T-helper 1 cell treated with Interleukin-12 subunit alpha and Interleukin-12 subunit beta and Interleukin-4 antibody, amounts not matched to agents 30 ng/mL and 1 ng/mL, for 36 hours (primary cell): ENCODE data around the gene CCDC7. TPM values are rescaled to one million over a fixed set of nuclear protein-coding genes. Genes with fewer than 3 reads are reported as not detected.
"Not testable (repeated sequence)": the region's sequence is repeated elsewhere in the genome, so short reads cannot be mapped to it uniquely, and the experiment has no call there.

Experiments
- intact Hi-C: fragments of 100-400 bp; cut with micrococcal nuclease; formaldehyde crosslinking; loops from one replicate; pipeline ENCODE4 v1.15.1; 2024
- total RNA-seq: library from RNA; stranded (reverse); gene quantifications from 2 replicates; pipeline ENCODE4 v1.2.3, GENCODE V29; 2022

The CCDC7 gene
- total RNA-seq, 1 donor from 2014 or later = 12.9 TPM

DNA sequence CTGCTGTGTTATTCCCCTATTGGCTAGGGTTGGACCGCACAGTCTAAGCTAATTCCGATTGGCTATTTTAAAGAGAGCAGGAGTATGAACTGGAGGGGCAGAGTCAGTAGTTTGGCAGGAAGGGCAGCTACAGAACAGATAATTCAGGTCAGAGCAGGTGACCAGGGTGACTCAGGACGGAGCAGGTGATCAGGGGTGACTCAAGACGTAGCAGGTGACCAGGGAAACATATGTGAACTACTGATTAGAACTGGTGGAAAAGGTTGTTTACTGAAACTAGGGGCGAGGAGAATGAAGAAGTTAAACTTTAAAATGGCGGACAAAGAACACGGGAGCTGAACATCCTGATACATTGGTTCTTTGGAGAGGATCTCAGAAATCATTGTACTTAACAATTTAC, 102.3 kb downstream of the CCDC7 start:
- intact Hi-C loops = no loop called here

GRCh38 chr10:32556783-32557395, 110.9 kb downstream of the CCDC7 start:
- intact Hi-C loops = no loop called here

GRCh38 chr10:32562695-32563094, 116.8 kb downstream of the CCDC7 start:
- intact Hi-C loops = not testable (repeated sequence)

DNA sequence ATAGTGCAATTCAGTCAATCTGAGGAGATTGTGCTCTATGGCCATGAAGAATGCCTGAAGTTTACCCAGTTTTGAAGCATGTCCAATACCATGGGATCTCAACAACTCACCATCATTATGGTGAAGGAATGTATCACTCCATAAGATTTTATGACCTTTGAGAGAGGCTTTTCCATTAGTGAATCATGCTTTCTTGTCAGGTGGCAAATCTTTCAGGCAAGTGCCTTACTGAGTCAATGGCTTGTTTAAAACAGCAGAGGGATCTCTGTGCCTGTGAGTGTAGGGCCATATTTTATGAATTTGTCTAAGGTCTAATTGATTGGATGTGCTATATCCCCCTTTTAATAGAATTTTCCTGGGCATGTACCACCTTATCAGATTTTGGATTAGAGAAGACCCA, 131.5 kb downstream of the CCDC7 start:
- intact Hi-C loops = no loop called here

DNA sequence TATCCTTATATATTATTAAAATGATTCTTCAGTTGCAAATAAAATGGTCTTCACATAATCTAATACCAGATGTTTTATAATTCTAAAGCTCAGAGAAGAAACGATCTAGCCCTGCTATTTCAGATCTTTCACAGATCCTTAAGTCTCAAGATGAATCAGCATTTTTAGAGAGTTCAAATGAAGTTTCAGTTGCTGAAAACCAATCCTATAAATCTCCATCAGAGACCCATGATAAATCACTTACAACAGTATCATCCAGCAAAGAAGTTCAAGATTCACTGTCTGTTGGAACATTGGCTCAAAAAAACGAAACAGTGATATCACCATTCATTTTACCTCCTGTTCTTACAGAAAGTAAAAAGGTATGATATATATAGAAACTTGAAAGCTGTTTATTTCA, 137.0 kb downstream of the CCDC7 start:
- intact Hi-C loops = no loop called here

- intact Hi-C loops = not testable (repeated sequence)
These were observed 152.1 kb downstream of the CCDC7 start for GRCh38 chr10:32598022-32598421.

- intact Hi-C loops = no loop called here
These were observed 154.4 kb downstream of the CCDC7 start for GRCh38 chr10:32600317-32600716.

- intact Hi-C loops = not testable (repeated sequence)
These were observed 155.6 kb downstream of the CCDC7 start for GRCh38 chr10:32601562-32601961.

- intact Hi-C loops = no loop called here
These were observed 159.8 kb downstream of the CCDC7 start for GRCh38 chr10:32605787-32606186.

- intact Hi-C loops = not testable (repeated sequence)
These were observed 164.6 kb downstream of the CCDC7 start for GRCh38 chr10:32610543-32610942.

DNA sequence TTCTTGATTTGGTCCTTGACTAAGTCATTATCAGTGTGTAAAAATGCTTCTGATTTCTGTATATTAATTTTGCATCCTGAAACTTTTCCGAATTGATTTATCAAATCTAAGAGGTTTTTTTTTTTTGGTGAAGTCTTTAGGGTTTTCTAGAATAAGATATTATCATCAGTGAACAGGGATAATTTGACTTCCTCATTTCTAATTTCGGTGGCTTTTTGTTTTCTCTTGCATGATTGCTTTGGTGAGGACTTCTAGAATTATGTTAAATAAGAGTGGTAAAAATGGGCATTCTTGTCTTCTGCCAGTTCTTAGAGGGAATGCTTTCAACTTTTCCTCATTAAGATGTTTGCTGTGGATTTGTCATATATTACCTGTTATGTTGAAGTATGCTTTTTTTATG, 170.5 kb downstream of the CCDC7 start:
- intact Hi-C loops = no loop called here

GRCh38 chr10:32618482-32618881, 172.5 kb downstream of the CCDC7 start:
- intact Hi-C loops = no loop called here

GRCh38 chr10:32621969-32622368, 176.0 kb downstream of the CCDC7 start:
- intact Hi-C loops = no loop called here

GRCh38 chr10:32622409-32622808, 176.5 kb downstream of the CCDC7 start:
- intact Hi-C loops = no loop called here

- intact Hi-C loops = no loop called here
These were observed 181.2 kb downstream of the CCDC7 start for GRCh38 chr10:32627183-32627582.

GRCh38 chr10:32629910-32630309, 184.0 kb downstream of the CCDC7 start:
- intact Hi-C loops = no loop called here

DNA sequence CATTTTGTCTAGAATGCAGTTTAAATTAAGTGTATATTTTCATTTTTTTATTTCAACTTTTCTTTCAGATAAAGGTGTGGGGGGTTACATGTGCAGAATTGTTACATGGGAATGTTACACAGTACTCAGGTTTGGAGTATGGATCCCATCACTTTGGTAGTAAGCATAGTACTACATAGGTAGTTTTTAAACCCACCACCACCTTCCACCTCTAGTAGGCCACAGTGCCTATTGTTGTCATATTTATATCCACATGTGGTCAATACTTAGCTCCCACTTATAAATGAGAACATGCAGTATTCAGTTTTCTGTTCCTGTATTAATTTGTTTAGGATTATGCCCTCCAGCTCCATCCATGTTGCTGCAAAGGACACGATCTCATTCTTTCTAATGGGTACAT, 200.6 kb downstream of the CCDC7 start:
- intact Hi-C loops = no loop called here

DNA sequence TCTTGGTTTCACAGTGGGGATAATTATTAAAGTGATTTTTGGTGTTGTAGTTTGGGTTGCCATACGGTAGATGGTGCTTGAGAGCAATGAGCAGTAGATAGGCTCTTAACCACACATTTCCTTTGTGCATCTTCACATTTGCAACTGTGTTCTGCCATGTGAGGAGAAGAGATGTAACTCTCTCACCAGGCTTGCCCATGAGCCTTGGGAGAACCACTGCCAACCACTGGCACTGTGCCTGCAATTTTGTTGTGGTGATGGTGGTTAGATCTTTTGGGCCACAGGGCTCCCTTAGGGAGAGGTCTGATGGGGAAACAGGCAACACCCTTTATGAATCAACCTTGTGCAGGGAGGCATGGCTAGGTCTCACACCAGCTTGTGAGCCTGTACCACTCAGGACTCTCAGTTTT, 204.3 kb downstream of the CCDC7 start:
- intact Hi-C loops = loop anchor here (2.0 kb wide), 1 partner anchor 359 kb away; no protein-coding TSS in a partner anchor

DNA sequence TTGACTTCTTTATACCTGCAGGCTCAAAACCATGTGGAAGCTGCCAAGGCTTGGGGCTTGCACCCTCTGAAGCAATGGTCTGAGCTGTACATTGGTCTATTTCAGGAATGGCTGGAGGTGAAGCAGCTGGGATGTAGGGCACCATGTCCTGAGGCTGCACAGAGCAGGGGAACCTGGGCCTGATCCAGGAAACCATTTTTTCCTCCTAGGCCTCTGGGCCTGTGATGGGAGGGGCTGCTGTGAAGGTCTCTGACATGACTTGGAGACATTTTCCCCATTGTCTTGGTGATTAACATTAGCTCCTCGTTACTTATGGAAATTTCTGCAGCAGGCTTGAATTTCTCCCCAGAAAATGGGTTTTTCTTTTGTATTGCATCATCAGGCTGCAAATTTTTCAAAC, 211.5 kb downstream of the CCDC7 start:
- intact Hi-C loops = not testable (repeated sequence)

DNA sequence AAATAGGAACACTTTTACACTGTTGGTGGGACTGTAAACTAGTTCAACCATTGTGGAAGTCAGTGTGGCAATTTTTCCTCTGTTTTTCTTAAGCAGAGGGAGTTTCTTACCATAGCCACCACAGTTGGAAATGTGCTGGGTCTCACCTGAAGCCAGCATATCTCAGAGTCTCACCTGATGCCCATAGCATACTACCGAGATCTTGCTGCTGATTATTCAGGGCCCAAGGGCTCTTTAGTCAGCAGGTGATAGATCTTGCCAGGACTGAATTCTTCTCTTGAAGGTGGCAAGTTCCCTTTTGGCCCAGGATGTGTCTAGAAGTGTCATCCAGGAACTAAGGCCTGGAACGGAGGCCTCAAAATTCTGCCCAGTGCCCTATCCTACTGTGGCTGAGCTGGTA, 215.4 kb downstream of the CCDC7 start:
- intact Hi-C loops = no loop called here

DNA sequence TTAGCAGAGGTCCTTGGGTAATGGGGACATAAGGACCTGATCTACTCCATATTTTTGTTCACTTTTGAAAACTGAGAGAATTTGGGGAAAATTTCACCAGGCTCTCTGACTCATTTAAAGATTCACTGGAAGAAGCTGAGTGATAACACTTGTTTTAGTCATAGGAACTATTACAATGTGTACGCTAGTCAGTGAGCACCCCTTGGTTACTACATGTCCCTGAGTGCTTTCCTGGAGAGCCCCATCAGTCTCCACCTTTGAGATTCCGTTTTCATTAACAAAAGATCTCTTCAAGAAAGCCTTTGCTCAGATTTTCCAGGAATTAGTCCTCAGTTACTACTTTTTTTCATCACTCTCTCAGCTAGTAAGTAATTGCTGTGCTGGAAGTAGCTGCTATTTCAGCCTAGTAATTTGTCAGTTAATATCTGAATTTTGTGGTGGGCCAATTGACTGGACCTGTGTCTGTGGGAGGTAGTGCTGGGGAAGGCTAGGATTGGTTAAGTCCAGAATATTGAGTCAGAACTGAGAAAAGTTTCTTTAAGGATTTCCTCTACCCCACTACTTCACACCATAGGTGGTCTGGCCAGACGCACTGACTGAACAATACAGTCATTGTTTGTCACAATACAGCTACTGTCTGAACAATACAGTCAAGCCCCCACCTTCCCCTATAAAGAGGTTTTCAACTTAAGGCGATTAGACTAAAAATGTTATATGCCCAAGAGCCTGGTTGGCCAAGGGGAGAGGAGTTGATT, 235.0 kb downstream of the CCDC7 start:
- intact Hi-C loops = no loop called here

- intact Hi-C loops = no loop called here
These were observed 238.4 kb downstream of the CCDC7 start for GRCh38 chr10:32684291-32684690.

DNA sequence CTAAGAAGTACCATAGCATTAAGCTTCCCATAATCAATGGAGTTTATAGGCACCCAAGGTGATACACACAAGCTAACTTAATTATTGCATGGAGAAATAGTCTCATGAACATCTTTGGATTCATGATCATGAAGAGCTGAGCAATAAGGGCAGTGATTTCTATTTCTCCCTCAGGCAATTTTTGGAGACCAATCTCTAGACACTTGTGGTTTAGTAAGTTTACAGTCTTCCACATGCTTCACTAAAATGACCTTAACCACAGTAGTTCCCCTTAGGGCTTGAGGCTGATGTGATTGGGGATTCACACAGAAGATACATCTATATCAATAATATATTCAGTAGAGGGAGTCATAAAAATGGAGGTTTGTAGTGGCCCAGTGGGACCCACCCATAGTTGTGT, 241.2 kb downstream of the CCDC7 start:
- intact Hi-C loops = no loop called here
